Measurements from ENCODE around the gene FEZ2. TPM values are rescaled to one million over a fixed set of nuclear protein-coding genes. Genes with fewer than 3 reads are reported as not detected.
"Not testable (repeated sequence)": the region's sequence is repeated elsewhere in the genome, so short reads cannot be mapped to it uniquely, and the experiment has no call there.

FEZ2 gene
- total RNA-seq, 2 donors from 2014 or later, result 11.4 to 15.5 TPM

DNA sequence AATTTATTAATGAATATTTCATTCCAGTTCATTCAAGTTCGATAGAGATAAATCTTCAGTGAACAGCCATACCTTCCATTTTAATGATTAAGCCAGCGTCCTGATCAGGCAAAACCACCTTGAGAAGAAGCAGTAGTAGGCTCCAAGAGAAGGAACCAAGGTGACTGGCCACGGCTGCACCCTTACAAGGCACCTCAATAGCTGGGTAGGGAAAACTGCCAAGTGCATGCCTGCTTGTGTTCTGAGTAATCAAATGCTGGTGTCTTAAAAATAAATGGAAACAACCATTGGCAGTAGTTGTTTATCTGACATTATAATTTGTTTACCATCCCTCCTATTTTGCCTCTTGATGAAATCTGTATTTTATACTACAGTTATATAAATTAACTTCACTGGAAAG, 10.0 kb upstream of the FEZ2 start:
- Mint-ChIP-seq H3K4me1 (no peaks in the 10 kb centered on the region), H3K27ac (no peak overlapping the region), H3K4me3 (no peak overlapping the region), H3K27me3 (peaks cover 20% of the 10 kb centered on the region), H3K36me3 (ENCODE audit: low read depth) (peaks cover 2% of the 10 kb centered on the region)
- no peak for DNase-seq
- no peaks in the 10 kb centered on the region for H3K9me3 ChIP-seq (ENCODE audit: control insufficient read depth, low read length, poor library complexity, severe bottlenecking)
- no peak for ATAC-seq

DNA sequence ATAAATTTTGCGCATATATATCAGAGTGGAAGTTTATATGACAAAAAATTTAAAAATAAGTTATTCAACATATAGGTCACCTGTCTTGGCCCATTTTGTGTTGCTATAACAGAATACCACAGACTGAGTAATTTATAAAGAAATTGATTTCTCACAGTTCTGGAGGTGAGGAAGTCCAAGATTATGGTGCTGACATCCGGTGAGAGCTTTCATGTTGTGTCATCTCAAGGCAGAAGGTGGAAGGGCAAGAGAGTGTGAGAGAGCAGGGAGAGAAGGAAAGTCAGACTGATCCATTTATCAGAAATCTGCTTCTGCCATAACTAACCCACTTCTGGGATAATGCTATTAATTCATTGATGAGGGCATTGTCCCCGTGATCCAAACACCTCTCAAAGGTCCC, 9.0 kb upstream of the FEZ2 start:
- Mint-ChIP-seq H3K4me3 (no peak overlapping the region), H3K27ac (no peak overlapping the region), H3K4me1 (no peaks in the 10 kb centered on the region), H3K27me3 (peaks cover 17% of the 10 kb centered on the region), H3K36me3 (ENCODE audit: low read depth) (peaks cover 2% of the 10 kb centered on the region)
- no peaks in the 10 kb centered on the region for H3K9me3 ChIP-seq (ENCODE audit: control insufficient read depth, low read length, poor library complexity, severe bottlenecking)
- ATAC-seq (no peak), DNase-seq (no peak)

DNA sequence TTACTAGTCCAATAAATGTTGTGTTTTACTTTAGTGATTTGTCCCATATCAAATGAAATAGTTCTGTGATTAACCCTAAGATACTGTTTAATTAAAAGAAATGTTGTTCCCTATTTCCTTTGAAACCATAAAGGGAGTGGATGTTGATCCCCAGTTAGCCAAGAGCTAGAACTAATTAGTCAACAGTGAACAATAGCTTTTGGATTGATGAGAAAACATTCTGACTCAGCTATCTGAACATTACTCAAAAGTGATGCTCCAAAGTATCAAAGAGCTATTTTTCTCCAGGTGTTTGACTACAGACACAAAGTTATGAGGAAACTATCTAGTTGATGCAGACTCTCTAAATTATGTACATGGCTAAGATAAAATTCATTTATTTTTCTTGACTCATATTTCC, 7.3 kb upstream of the FEZ2 start:
- ATAC-seq (no peak), DNase-seq (no peak)
- H3K9me3 ChIP-seq (ENCODE audit: control insufficient read depth, low read length, poor library complexity, severe bottlenecking), result no peaks in the 10 kb centered on the region
- no peak overlapping the region for H3K27ac Mint-ChIP-seq
- peaks cover 7% of the 10 kb centered on the region for H3K27me3 Mint-ChIP-seq
- peaks cover 2% of the 10 kb centered on the region for H3K36me3 Mint-ChIP-seq (ENCODE audit: low read depth)
- no peaks in the 10 kb centered on the region for H3K4me1 Mint-ChIP-seq
- no peak overlapping the region for H3K4me3 Mint-ChIP-seq

DNA sequence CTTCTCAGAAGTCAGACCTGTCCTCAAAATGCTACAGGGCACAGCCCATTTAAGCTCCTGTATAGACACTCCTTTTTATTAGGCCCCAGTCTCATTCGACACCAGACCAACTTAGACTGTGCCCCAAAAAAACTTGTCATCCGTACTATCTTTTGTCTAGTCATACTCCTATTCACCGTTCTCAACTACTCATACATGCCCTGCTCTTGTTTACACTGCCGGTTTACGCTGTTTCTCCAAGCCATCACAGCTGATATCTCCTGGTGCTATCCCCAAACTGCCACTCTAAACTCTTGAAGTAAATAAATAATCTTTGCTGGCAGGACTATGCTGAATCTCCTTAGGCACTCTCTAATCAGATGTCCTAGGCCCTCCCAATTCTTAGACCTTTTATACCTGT, 5.7 kb upstream of the FEZ2 start:
- H3K4me3 Mint-ChIP-seq; H3K36me3 Mint-ChIP-seq (ENCODE audit: low read depth); H3K4me1 Mint-ChIP-seq; H3K27ac Mint-ChIP-seq; H3K27me3 Mint-ChIP-seq; DNase-seq; ATAC-seq; H3K9me3 ChIP-seq (ENCODE audit: control insufficient read depth, low read length, poor library complexity, severe bottlenecking): not testable (repeated sequence)

DNA sequence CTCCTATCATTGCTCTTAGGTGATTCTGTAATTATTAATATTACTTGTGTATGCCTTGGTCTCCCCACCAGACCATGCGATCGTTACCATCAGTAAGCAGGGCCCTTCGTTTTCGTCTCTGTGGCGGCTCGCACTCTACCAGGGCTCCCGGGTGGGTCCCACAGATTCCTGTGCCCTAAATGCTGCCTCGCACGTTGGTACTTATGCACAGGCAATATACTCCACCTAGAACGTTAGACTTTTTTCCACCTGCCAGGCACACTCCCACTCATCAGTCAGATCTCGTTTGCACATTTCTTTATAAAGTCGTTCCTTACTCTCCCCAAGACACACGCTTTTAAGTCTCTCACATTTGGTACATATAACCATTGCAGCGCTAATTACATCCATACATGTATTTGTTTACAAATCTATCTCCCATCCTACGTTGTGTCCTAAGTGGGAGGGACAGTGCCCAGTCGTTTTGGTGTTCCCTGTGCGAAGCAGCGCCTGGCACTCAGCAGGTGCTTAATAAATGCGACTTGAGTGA, 901 bp downstream of the FEZ2 start:
- peak overlapping the region; percentile 94 for H3K27ac Mint-ChIP-seq
- H3K27me3 Mint-ChIP-seq, result no peaks in the 10 kb centered on the region
- peaks cover 5% of the 10 kb centered on the region for H3K36me3 Mint-ChIP-seq (ENCODE audit: low read depth)
- peak overlapping the region; percentile 96 for H3K4me3 Mint-ChIP-seq
- ATAC-seq (no peak), DNase-seq (no peak)
- H3K4me1 Mint-ChIP-seq, result peaks cover 30% of the 10 kb centered on the region
- no peaks in the 10 kb centered on the region for H3K9me3 ChIP-seq (ENCODE audit: control insufficient read depth, low read length, poor library complexity, severe bottlenecking)

DNA sequence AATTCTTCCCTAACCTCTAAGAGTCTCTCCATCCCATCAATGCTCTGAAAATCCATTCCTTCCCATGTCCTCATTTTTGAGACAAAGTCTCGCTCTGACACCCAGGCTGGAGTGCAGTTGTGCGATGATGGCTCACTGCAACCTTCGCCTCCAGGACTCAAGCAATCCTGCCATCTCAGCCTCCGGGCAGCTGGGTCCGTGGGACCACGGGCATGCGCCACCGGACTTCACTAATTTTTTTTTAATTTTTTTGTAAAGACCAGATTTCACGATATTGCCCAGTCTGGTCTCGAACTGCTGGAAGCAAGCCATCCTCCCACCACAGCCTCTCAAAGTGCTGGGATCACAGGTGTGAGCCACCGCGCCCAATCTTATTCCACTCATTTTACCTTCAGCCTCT, 1.6 kb downstream of the FEZ2 start:
- H3K27ac Mint-ChIP-seq, result peak overlapping the region; percentile 94
- peaks cover 5% of the 10 kb centered on the region for H3K36me3 Mint-ChIP-seq (ENCODE audit: low read depth)
- ATAC-seq (no peak), DNase-seq (no peak)
- peak overlapping the region; percentile 96 for H3K4me3 Mint-ChIP-seq
- H3K4me1 Mint-ChIP-seq, result peaks cover 34% of the 10 kb centered on the region
- no peaks in the 10 kb centered on the region for H3K9me3 ChIP-seq (ENCODE audit: control insufficient read depth, low read length, poor library complexity, severe bottlenecking)
- H3K27me3 Mint-ChIP-seq, result no peaks in the 10 kb centered on the region

DNA sequence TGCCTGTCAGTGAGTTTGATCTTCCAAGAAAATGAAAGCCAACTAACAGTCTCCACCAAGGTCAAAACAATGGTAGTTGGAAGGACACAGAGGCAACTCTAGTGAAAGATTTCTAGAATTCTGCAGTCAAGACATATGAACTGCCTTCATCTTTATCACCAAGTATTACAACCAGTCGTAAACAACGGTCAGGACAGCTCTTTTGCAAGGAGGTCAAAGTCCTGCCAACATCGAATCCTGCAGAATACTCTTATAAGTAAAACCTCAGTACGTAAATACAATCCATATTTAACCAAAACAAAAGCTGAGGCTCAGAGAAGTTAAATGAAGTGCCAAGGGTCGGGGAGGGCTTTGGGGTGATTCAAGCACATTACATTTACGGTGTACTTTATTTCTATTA, 3.1 kb downstream of the FEZ2 start:
- Mint-ChIP-seq H3K4me3 (no peak overlapping the region), H3K4me1 (peaks cover 39% of the 10 kb centered on the region)

DNA sequence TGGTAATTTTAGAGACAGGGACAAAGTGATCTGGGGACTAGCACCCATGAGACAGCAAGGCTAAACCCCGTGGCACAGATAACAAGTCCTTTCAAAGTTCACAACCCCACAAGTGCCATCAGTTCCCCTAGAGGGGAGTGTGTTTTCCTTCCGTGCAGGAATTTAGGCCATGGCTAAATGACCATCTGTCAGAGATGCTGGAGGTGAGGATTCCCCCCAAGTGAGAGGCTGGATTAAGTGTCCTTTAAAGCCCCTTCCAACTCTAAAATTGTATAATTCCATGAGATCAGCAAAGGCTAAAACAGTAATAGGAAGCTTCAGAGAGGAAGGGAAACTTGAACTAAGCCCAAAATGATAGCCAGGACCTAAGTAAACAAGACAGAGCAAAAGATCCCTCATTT, 8.7 kb downstream of the FEZ2 start:
- peaks cover 20% of the 10 kb centered on the region for H3K4me1 Mint-ChIP-seq
- no peak overlapping the region for H3K4me3 Mint-ChIP-seq
- no peaks in the 10 kb centered on the region for H3K9me3 ChIP-seq (ENCODE audit: control insufficient read depth, low read length, poor library complexity, severe bottlenecking)
- no peaks in the 10 kb centered on the region for H3K27me3 Mint-ChIP-seq
- DNase-seq (no peak), ATAC-seq (no peak)
- peaks cover 13% of the 10 kb centered on the region for H3K36me3 Mint-ChIP-seq (ENCODE audit: low read depth)
- no peak overlapping the region for H3K27ac Mint-ChIP-seq

More for the DNA sequence above, 3.1 kb downstream of the FEZ2 start:
- ATAC-seq, result no peak
- no peaks in the 10 kb centered on the region for H3K27me3 Mint-ChIP-seq
- DNase-seq, result no peak
- H3K9me3 ChIP-seq (ENCODE audit: control insufficient read depth, low read length, poor library complexity, severe bottlenecking), result no peaks in the 10 kb centered on the region
- H3K27ac Mint-ChIP-seq, result no peak overlapping the region
- H3K36me3 Mint-ChIP-seq (ENCODE audit: low read depth), result peaks cover 7% of the 10 kb centered on the region

DNA sequence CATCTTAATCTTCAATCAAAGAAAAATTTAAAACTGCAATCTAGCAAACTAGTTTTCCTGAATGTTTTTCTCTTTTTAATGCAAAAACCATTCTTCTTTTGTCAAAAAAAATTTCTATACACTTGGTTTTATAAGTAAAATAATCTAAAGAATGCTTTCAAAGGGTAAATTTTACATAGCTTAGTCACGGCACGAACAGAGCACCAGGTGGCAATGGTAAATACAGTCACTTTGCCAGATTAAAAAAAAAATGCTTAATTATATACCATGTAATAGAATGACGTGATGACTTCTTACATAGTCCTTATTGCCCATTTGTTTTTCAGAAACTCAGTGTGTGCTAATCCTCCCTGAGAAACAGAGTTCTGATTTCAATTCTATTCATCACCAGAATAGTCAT, 10.4 kb downstream of the FEZ2 start:
- no peak overlapping the region for H3K4me3 Mint-ChIP-seq
- peaks cover 22% of the 10 kb centered on the region for H3K4me1 Mint-ChIP-seq
- peaks cover 9% of the 10 kb centered on the region for H3K36me3 Mint-ChIP-seq (ENCODE audit: low read depth)
- no peaks in the 10 kb centered on the region for H3K27me3 Mint-ChIP-seq
- H3K27ac Mint-ChIP-seq, result no peak overlapping the region
- no peak for ATAC-seq
- no peaks in the 10 kb centered on the region for H3K9me3 ChIP-seq (ENCODE audit: control insufficient read depth, low read length, poor library complexity, severe bottlenecking)
- no peak for DNase-seq

DNA sequence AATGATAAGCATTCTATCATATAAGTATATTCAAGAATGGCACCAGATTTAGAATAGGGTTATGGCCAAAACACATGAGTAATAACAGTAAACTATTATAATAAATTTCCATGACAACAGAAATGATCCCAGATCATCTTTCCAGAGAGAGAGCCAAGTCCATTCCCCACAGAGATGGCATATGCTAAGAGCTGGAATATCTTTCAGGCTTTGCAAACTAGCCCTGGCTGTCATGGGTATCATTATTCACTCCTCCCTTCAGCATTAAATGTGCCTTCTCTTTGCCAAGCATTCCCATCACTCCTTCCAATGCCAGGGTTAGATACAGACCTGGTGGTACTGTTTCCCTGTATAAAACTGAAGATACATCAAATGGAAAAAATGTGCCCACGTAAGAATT, 10.9 kb downstream of the FEZ2 start:
- H3K27ac Mint-ChIP-seq, result no peak overlapping the region

DNA sequence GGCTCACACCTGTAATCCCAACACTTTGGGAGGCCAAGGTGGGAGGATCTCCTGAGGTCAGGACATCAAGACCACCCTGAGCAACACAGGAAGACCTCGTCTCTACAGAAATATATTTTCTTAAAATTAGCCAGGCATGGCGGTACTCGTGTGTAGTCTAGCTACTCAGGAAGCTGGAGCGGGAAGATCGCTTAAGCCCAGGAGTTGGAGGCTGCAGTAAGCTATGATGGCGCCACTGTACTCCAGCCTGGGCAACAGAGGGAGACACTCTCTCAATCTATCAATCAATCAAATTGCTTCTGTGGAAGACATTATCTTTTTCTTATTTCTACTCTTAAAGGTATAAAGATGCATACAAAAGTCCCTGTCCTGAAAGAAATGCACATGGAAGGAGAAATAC, 11.3 kb downstream of the FEZ2 start:
- peaks cover 20% of the 10 kb centered on the region for H3K4me1 Mint-ChIP-seq
- H3K36me3 Mint-ChIP-seq (ENCODE audit: low read depth), result peaks cover 9% of the 10 kb centered on the region
- ATAC-seq (no peak), DNase-seq (no peak)
- H3K27me3 Mint-ChIP-seq, result no peaks in the 10 kb centered on the region
- H3K27ac Mint-ChIP-seq, result no peak overlapping the region
- no peak overlapping the region for H3K4me3 Mint-ChIP-seq
- H3K9me3 ChIP-seq (ENCODE audit: control insufficient read depth, low read length, poor library complexity, severe bottlenecking), result no peaks in the 10 kb centered on the region

More for the DNA sequence above, 10.9 kb downstream of the FEZ2 start:
- no peaks in the 10 kb centered on the region for H3K27me3 Mint-ChIP-seq
- no peaks in the 10 kb centered on the region for H3K9me3 ChIP-seq (ENCODE audit: control insufficient read depth, low read length, poor library complexity, severe bottlenecking)
- peaks cover 22% of the 10 kb centered on the region for H3K4me1 Mint-ChIP-seq
- no peak for ATAC-seq
- no peak for DNase-seq
- H3K36me3 Mint-ChIP-seq (ENCODE audit: low read depth), result peaks cover 9% of the 10 kb centered on the region
- H3K4me3 Mint-ChIP-seq, result no peak overlapping the region

DNA sequence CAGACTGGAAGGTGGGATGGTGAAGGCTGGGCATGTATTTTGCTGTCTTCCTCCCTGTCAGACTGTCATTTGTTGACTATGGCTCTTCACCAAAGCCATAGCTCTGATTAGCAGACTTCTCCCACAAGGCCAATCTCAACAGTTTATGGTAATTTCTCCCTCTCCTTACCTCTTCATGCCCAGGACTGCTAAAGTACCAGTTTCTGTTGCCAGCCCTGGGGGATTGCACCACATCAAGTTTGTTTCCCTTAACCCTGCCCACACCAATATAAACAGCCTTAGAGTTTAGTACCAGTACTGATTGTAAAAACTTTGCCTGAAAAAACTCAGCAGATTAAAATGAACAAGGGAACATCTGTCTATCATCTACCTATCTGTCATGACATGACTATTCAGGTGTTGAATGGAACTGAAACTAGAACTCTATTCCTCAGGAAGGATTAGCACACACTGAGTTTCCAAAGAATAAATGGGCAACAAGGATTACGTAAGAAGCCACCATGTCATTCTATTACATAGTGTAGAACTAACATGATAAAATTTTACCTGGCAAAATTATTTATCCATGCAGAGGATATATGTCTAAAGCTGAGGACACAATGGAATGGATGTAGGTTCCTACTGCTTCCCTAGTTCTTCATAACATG, 13.7 kb downstream of the FEZ2 start:
- no peak for DNase-seq
- Mint-ChIP-seq H3K27me3 (no peaks in the 10 kb centered on the region), H3K4me1 (peaks cover 12% of the 10 kb centered on the region), H3K36me3 (ENCODE audit: low read depth) (peaks cover 5% of the 10 kb centered on the region), H3K4me3 (no peak overlapping the region), H3K27ac (no peak overlapping the region)
- no peak for ATAC-seq
- no peaks in the 10 kb centered on the region for H3K9me3 ChIP-seq (ENCODE audit: control insufficient read depth, low read length, poor library complexity, severe bottlenecking)

DNA sequence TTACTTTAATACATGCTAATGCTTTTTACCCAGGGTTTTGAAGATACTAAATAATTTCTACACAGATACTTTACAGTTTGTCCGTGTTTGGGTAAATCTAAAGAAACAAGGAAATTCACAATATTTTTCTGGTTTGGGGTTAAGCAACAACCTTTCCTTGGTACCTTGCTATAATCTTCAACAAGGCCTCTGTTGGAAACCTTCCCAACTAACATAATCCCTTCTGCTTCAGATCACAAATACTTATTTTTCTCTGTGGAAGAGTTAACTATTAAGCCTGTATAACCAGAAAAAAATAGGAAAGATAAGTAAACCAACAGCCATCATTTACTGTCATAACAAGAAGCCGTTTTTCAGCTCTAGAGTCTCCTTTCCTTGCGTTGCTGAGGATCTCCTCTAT, 15.0 kb downstream of the FEZ2 start:
- Mint-ChIP-seq H3K27me3 (no peaks in the 10 kb centered on the region), H3K36me3 (ENCODE audit: low read depth) (peaks cover 14% of the 10 kb centered on the region), H3K4me3 (no peak overlapping the region), H3K27ac (no peak overlapping the region), H3K4me1 (peaks cover 15% of the 10 kb centered on the region)
- no peak for ATAC-seq
- DNase-seq, result no peak
- H3K9me3 ChIP-seq (ENCODE audit: control insufficient read depth, low read length, poor library complexity, severe bottlenecking), result no peaks in the 10 kb centered on the region

DNA sequence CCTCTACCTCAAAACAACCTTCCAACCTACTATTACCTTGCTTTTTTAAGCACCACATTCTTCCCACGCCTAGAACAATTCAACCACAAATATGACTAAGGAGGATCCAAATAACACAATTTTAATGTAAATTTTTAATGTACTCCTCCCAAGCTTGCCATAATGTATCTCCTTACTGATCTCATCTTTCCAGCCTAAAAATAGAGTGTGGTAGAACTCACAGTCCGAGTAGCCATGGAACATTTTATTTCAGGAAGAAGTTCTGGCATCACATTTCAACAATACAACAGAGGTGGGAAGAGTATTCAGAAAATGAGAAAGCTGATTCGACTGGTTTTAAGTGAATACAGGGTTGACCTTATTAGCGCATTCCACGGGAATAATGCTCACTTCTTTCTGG, 15.4 kb downstream of the FEZ2 start:
- no peak for ATAC-seq

More for the DNA sequence above, 15.4 kb downstream of the FEZ2 start:
- Mint-ChIP-seq H3K36me3 (ENCODE audit: low read depth) (peaks cover 14% of the 10 kb centered on the region), H3K27me3 (no peaks in the 10 kb centered on the region), H3K4me3 (no peak overlapping the region), H3K4me1 (peaks cover 15% of the 10 kb centered on the region), H3K27ac (no peak overlapping the region)
- H3K9me3 ChIP-seq (ENCODE audit: control insufficient read depth, low read length, poor library complexity, severe bottlenecking), result no peaks in the 10 kb centered on the region
- DNase-seq, result no peak
